GM18499 (cell line): ENCODE results near the gene CD80.

ENCODE experiments used
- ATAC-seq: cut with Tn5 transposase; IDR thresholded peaks from one replicate; pipeline ENCODE4 v1.9.1; 2021; ENCODE audit warnings: moderate number of reproducible peaks; ENCODE audit not compliant: insufficient read depth, unreplicated experiment

CD80 gene

GRCh38 chr3:119507404-119507803 is 52.0 kb downstream of the CD80 start:
- no peak for ATAC-seq

- ATAC-seq: no peak
These were observed 52.8 kb downstream of the CD80 start for GRCh38 chr3:119506631-119507030.

DNA sequence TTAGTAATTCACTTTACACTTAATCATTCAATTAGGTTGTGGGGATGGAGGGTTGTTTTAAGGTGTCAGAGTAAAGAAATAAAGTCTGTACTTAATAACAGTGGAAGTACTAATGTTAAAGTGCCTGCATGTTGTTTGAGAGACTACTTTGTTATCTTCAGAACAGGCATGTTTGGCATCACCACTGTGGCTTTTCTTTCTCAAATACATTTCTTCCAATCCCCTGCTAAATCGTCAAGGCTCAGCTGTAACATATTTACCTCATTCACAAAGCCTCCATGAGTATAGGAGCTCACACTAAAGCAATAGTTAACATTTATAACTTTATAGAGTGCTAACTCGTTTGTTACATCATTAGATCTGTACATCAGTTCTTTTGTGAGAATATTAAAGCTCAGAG is 58.5 kb downstream of the CD80 start:
- no peak for ATAC-seq

GRCh38 chr3:119500265-119500664 is 59.1 kb downstream of the CD80 start:
- no peak for ATAC-seq

DNA sequence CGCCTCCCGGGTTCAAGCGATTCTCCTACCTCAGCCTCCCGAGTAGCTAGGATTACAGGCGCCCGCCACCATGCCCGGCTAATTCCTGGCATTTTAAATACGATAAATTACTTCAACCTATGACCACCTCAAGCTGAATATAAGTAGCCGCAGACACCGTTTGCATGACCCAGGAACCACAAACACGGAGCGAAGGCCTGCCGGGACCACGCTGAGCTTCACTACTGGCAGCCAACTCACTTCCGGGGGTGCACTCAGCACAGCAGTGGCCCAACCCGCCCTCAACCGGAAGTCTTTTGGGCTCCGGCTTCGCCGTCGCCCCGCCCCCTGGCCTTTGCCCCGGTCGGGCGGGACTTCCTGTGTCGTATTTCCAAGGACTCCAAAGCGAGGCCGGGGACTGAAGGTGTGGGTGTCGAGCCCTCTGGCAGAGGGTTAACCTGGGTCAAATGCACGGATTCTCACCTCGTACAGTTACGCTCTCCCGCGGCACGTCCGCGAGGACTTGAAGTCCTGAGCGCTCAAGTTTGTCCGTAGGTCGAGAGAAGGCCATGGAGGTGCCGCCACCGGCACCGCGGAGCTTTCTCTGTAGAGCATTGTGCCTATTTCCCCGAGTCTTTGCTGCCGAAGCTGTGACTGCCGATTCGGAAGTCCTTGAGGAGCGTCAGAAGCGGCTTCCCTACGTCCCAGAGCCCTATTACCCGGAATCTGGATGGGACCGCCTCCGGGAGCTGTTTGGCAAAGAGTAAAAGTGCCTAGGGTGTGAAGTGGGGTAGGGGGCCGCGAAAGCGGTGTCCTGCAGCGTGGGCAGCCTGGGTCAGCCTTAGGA is 61.0 kb downstream of the CD80 start, which contains the start of gene TIMMDC1:
Gene TIMMDC1 (plus strand): TSS at position 362 of the 826 bp plus-strand sequence. CDS start 187 bp downstream, at position 549.
- peak; percentile 84 for ATAC-seq

DNA sequence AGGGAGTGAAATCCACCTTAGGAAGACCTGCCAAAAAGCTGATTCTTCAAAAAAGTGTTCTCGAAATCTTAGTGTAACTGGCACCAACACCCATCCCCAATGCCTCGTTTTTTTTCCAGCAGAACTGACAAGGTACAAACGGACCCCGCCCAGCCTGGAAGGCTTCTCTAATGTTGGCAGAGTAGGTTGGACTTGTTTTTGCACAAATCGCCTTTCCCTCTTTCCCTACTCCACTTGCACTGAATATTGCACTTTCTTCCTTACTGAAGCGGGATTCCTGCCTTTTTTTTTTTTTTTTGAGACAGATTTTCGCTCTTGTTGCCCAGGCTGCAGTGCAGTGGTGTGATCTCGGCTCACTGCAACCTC is 61.6 kb downstream of the CD80 start:
- peak; percentile 1 for ATAC-seq

- no peak for ATAC-seq
These were observed 64.8 kb downstream of the CD80 start for GRCh38 chr3:119494597-119494996.

GRCh38 chr3:119492810-119493209 is 66.6 kb downstream of the CD80 start:
- ATAC-seq: no peak

- ATAC-seq: no peak
These were observed 67.3 kb downstream of the CD80 start for GRCh38 chr3:119492128-119492527.

GRCh38 chr3:119490153-119490552 is 69.3 kb downstream of the CD80 start:
- no peak for ATAC-seq

DNA sequence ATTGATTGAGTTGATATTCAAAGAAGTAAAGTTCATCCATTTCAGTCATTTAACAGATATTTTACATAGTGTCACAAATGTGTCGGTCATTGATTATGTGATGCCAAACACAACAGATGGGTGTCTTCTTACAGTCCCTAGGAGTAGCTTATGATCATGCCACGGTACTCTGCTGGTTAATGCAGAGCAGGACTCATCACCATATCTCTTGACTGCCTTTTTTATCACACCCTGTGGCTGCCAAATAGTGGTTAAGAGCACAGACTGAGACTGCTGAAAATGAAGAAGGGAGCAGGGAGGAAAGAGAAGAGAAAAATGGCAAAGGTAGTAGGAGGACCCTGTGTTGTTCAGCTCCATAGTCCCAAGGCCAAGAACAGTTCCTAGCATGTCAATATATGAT is 73.9 kb downstream of the CD80 start:
- ATAC-seq: no peak

GRCh38 chr3:119483101-119483500 is 76.3 kb downstream of the CD80 start:
- ATAC-seq: no peak

GRCh38 chr3:119481079-119481478 is 78.3 kb downstream of the CD80 start:
- no peak for ATAC-seq
